A549 (cell line): Measurements from ENCODE around the gene TOX2.

Experiments
- BHLHE40 ChIP-seq: IDR thresholded peaks from 2 replicates; pipeline ENCODE4 v1.6.1; 2012; ENCODE audit warnings: low read depth, low read length, inconsistent platforms
- CEBPB ChIP-seq, 2 experiments: fragments of >200 bp in 1 of 2; sonication (Bioruptor Twin) in 1 of 2; formaldehyde crosslinking in 1 of 2; IDR thresholded peaks; 2 replicates each; pipeline ENCODE4 v1.6.1; 2012 to 2016
- CTCF ChIP-seq: fragments of >200 bp; sonication (Bioruptor Twin); formaldehyde crosslinking; IDR thresholded peaks from 3 replicates; pipeline ENCODE4 v1.5.1; 2016
- EP300 ChIP-seq, 2 experiments: fragments of >200 bp; sonication (Bioruptor Twin); formaldehyde crosslinking; IDR thresholded peaks; 2 replicates in 1 of 2; 3 replicates in 1 of 2; pipeline ENCODE4 v1.6.1; 2016 to 2017
- ESRRA ChIP-seq: fragments of 150-350 bp; IDR thresholded peaks from 2 replicates; pipeline ENCODE4 v1.6.1; 2014; ENCODE audit warnings: mild to moderate bottlenecking, low read length, borderline replicate concordance
- HOXA7 ChIP-seq: fragments of 250-450 bp; sonication (Bioruptor Pico); IDR thresholded peaks from 2 replicates; pipeline ENCODE4 v1.5.0; 2020; ENCODE audit warnings: mild to moderate bottlenecking, moderate library complexity
- KDM1A ChIP-seq: fragments of 200-600 bp; sonication (generic); IDR thresholded peaks from 2 replicates; pipeline ENCODE4 v1.6.1; 2016; ENCODE audit warnings: low read depth, mild to moderate bottlenecking
- KDM5A ChIP-seq: fragments of 200-600 bp; sonication (generic); IDR thresholded peaks from 2 replicates; pipeline ENCODE4 v1.6.1; 2016; ENCODE audit warnings: antibody characterized with exemption, mild to moderate bottlenecking
- MAX ChIP-seq: IDR thresholded peaks from 2 replicates; pipeline ENCODE4 v1.6.1; 2012
- MAZ ChIP-seq: fragments of 150-350 bp; IDR thresholded peaks from 2 replicates; pipeline ENCODE4 v1.6.1; 2014; ENCODE audit warnings: antibody characterized with exemption, low read depth, low read length, borderline replicate concordance
- POLR2A ChIP-seq: IDR thresholded peaks from 2 replicates; pipeline ENCODE4 v1.6.1; 2012; ENCODE audit warnings: mild to moderate bottlenecking, low read length
- RFX5 ChIP-seq: fragments of 450-650 bp; IDR thresholded peaks from 2 replicates; pipeline ENCODE4 v1.7.1; 2014; ENCODE audit warnings: antibody characterized with exemption, mild to moderate bottlenecking, moderate library complexity
- SMC3 ChIP-seq: fragments of >200 bp; sonication (Bioruptor Twin); formaldehyde crosslinking; IDR thresholded peaks from 3 replicates; pipeline ENCODE4 v1.6.1; 2018; ENCODE audit warnings: inconsistent platforms
- ZC3H11A ChIP-seq: fragments of 450-650 bp; IDR thresholded peaks from 2 replicates; pipeline ENCODE4 v1.6.1; 2014; ENCODE audit warnings: antibody characterized with exemption, mild to moderate bottlenecking

- no peak for TF ChIP-seq ESRRA
- no peak for TF ChIP-seq MAX
- TF ChIP-seq BHLHE40, result no peak
- TF ChIP-seq POLR2A, result no peak
- no peak for TF ChIP-seq CTCF
- TF ChIP-seq SMC3, result no peak
- no peak for TF ChIP-seq EP300 (IDR thresholded peaks at IDR 0.05)
- TF ChIP-seq MAZ, result no peak
- no peak for TF ChIP-seq HOXA7
- TF ChIP-seq CEBPB (IDR thresholded peaks at IDR 0.05), result no peak
- no peak for TF ChIP-seq KDM5A
- TF ChIP-seq KDM1A, result no peak
- no peak for TF ChIP-seq RFX5
- no peak for TF ChIP-seq ZC3H11A
Measured at GRCh38 chr20:44117296-44118184, 202.9 kb downstream of the TOX2 start.
